Stomach (tissue), 4 donors: ENCODE results near the gene DUSP14.

Experiments used
- EP300 ChIP-seq: sonication (generic); formaldehyde crosslinking; IDR thresholded peaks from one replicate; pipeline ENCODE4 v1.6.1; 2017; ENCODE audit warnings: antibody characterized with exemption
- POLR2A ChIP-seq, 4 donors: fragments of 450-650 bp; IDR thresholded peaks; one replicate each; pipeline ENCODE4 v1.6.1; 2016; ENCODE audit warnings: antibody characterized with exemption in 4 of 4, control low read depth in 2 of 4, mild to moderate bottlenecking in 1 of 4, moderate library complexity in 1 of 4
- POLR2AphosphoS5 ChIP-seq, 3 donors: sonication (generic); formaldehyde crosslinking; IDR thresholded peaks; one replicate each; pipeline ENCODE4 v1.6.1; 2016; ENCODE audit warnings: antibody characterized with exemption in 3 of 3
- TF ChIP-seq, protein P1 (sequence below), 7 experiments: fragments of 450-650 bp in 4 of 7; fragments of 200-600 bp in 3 of 7; sonication (generic) in 3 of 7; IDR thresholded peaks; one replicate each; pipeline ENCODE4 v1.5.1; 2016 to 2019; ENCODE audit warnings: antibody characterized with exemption in 7 of 7, control low read depth in 2 of 7, mild to moderate bottlenecking in 1 of 7

DNA sequence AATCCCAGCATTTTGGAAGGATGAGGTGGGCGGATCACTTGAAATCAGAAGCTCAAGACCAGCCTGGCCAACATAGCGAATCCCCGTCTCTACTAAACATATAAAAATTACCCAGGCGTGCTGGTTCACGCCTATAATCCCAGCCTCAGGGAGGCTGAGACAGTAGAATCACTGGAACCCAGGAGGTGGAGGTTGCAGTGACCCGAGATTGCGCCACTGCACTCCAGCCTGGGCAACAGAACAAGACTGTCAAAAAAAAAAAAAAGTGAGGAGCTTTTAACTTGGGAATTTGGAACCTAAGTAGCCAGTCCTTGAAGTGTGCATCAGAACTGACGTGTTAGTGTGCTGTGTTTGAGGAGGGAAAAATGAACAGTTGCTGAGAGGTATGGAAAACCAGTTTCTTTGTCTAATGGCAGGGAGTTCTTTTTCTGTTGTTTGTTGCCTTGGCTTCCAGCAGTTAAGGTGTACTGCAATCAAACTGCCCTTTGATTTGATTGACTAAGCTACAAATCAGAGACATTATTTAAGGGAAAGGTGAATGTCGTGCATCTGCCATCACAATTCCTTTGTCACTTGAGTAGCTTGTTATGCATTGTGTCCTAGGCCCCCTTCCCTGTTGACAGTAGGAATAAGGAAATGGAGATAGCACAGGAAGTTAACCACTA lies 8.6 kb upstream of the DUSP14 start:
- no peak for TF ChIP-seq POLR2A (IDR thresholded peaks at IDR 0.05)
- TF ChIP-seq, protein P1, sequence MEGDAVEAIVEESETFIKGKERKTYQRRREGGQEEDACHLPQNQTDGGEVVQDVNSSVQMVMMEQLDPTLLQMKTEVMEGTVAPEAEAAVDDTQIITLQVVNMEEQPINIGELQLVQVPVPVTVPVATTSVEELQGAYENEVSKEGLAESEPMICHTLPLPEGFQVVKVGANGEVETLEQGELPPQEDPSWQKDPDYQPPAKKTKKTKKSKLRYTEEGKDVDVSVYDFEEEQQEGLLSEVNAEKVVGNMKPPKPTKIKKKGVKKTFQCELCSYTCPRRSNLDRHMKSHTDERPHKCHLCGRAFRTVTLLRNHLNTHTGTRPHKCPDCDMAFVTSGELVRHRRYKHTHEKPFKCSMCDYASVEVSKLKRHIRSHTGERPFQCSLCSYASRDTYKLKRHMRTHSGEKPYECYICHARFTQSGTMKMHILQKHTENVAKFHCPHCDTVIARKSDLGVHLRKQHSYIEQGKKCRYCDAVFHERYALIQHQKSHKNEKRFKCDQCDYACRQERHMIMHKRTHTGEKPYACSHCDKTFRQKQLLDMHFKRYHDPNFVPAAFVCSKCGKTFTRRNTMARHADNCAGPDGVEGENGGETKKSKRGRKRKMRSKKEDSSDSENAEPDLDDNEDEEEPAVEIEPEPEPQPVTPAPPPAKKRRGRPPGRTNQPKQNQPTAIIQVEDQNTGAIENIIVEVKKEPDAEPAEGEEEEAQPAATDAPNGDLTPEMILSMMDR (IDR thresholded peaks at IDR 0.05), result no peak
- TF ChIP-seq EP300, result no peak
- TF ChIP-seq POLR2AphosphoS5 (IDR thresholded peaks at IDR 0.05), result no peak
